Measurements from ENCODE around the gene TUBA3D.
"Not testable (repeated sequence)": the region's sequence is repeated elsewhere in the genome, so short reads cannot be mapped to it uniquely, and the experiment has no call there.

GRCh38 chr2:131518531-131518930 lies 42.6 kb downstream of the TUBA3D start:
- not testable (repeated sequence) for TF ChIP-seq EZH2 (IDR thresholded peaks at IDR 0.05; ENCODE audit: insufficient read depth, poor library complexity, severe bottlenecking); EZH2phosphoT487 (IDR thresholded peaks at IDR 0.05; ENCODE audit: insufficient read depth, low read depth)
